OCI-LY1 (cell line): ENCODE results near the gene NFKBIL1.

Source experiments
- EZH2 ChIP-seq: fragments of 200-600 bp; sonication (generic), shearing (Covaris generic); IDR thresholded peaks from 2 replicates; pipeline ENCODE4 v1.8.0; 2017; ENCODE audit warnings: borderline replicate concordance, mixed run types, mild to moderate bottlenecking, antibody characterized with exemption, low read length, moderate library complexity, mixed read lengths
- TF ChIP-seq, protein P1 (sequence below): fragments of 200-600 bp; sonication (generic), shearing (Covaris generic); IDR thresholded peaks from 2 replicates; pipeline ENCODE4 v1.5.1; 2017; ENCODE audit warnings: mild to moderate bottlenecking, antibody characterized with exemption, low read length, moderate library complexity, mixed read lengths

DNA sequence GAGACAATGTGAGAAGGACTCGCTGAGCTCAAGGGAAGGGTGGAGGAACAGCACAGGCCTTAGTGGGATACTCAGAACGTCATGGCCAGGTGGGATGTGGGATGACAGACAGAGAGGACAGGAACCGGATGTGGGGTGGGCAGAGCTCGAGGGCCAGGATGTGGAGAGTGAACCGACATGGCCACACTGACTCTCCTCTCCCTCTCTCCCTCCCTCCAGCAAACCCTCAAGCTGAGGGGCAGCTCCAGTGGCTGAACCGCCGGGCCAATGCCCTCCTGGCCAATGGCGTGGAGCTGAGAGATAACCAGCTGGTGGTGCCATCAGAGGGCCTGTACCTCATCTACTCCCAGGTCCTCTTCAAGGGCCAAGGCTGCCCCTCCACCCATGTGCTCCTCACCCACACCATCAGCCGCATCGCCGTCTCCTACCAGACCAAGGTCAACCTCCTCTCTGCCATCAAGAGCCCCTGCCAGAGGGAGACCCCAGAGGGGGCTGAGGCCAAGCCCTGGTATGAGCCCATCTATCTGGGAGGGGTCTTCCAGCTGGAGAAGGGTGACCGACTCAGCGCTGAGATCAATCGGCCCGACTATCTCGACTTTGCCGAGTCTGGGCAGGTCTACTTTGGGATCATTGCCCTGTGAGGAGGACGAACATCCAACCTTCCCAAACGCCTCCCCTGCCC, 29.6 kb downstream of the NFKBIL1 start:
- no peak for TF ChIP-seq EZH2
- TF ChIP-seq, protein P1, sequence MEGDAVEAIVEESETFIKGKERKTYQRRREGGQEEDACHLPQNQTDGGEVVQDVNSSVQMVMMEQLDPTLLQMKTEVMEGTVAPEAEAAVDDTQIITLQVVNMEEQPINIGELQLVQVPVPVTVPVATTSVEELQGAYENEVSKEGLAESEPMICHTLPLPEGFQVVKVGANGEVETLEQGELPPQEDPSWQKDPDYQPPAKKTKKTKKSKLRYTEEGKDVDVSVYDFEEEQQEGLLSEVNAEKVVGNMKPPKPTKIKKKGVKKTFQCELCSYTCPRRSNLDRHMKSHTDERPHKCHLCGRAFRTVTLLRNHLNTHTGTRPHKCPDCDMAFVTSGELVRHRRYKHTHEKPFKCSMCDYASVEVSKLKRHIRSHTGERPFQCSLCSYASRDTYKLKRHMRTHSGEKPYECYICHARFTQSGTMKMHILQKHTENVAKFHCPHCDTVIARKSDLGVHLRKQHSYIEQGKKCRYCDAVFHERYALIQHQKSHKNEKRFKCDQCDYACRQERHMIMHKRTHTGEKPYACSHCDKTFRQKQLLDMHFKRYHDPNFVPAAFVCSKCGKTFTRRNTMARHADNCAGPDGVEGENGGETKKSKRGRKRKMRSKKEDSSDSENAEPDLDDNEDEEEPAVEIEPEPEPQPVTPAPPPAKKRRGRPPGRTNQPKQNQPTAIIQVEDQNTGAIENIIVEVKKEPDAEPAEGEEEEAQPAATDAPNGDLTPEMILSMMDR, result no peak
